Muscle of back (tissue), 11 donors: ENCODE data around the gene ESRRB. TPM values are rescaled to one million over a fixed set of nuclear protein-coding genes. Genes with fewer than 3 reads are reported as not detected.
A peak's percentile ranks its signal among the peaks of the same experiment; 100 is the strongest.

Source experiments
- DNase-seq, 3 donors: peaks; one replicate each; pipeline versions ENCODE4 v3.0.0 to v3.0.0-alpha.2; 2013
- polyA plus RNA-seq, 10 donors: library from polyadenylated mRNA; unstranded; fragments of 120-200 nt; gene quantifications; one replicate each; pipeline ENCODE4 v1.2.1, GENCODE V29; 2013; ENCODE audit not compliant: insufficient read length in 10 of 10

The ESRRB gene
- polyA plus RNA-seq, 10 donors = 2.1 to 4.8 (median 3.2) TPM

DNA sequence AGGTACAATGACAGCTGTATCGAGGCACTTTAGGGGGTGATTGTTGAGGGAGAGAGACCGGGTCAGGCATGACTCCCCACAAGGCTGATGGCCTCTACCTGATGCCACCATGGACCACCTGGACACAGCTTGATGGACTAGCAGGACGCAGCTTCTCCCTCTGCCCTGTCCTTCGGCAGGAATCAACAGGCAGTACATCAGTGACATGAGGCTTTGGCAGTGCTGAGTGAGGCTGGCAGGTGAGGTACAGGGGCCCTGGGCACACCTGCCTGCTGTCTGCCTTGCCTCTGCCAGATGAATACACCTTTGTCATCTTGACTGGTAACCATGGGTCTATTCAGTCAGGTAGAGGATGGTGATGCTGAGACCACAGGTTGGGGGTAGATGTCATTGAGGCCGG lies 25.3 kb upstream of the ESRRB start:
- DNase-seq = no peak

- no peak for DNase-seq
These were observed 24.0 kb upstream of the ESRRB start for GRCh38 chr14:76351941-76352340.

- DNase-seq = peak; percentile 33 to 84 (median 67)
These were observed 23.2 kb upstream of the ESRRB start for GRCh38 chr14:76352639-76353281.

- DNase-seq = no peak
These were observed 21.6 kb upstream of the ESRRB start for GRCh38 chr14:76354310-76354709.

DNA sequence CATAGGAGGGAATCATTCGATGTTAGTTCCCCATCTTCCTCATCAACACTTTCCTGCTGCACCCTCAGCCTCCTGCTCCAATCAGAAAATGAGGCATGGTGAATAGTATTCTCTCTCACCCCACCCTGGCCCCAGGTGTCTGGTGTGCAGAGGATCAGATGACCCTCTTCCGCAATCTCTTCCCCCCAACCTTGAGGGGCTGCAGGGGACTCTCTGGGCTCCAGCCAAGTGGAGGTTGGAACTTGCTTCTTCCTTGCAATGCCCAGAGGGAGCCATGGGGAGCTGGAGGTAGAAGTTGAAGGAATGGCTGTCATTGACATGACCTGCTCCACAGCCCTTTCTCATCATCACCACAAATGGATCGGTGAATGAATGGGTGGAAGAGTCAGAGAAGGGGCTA lies 20.2 kb upstream of the ESRRB start:
- no peak for DNase-seq

- no peak for DNase-seq
These were observed 4.9 kb upstream of the ESRRB start for GRCh38 chr14:76371066-76371465.

GRCh38 chr14:76373456-76373855 lies 2.5 kb upstream of the ESRRB start:
- DNase-seq = no peak

DNA sequence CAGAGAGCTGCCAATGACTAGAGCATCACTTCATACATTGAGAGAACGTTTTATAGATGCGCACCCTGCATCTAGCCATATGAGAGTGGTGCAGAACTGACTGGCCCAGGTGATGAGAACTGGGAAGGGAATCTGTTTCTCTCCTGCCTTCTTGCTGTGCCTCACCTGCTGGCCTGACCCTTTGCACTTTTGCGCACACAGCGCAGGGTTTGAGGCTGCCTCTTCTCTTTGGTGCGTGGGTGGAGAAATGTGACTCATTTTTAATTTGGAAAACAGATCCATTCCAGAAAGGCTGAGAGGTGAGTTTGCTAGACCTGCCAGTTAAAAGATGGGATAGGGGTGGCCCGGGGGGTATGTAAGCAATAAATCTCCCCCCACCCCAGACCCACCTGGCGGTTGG lies 453 bp upstream of the ESRRB start:
- peak in 1 of 3 donors; percentile 5 for DNase-seq

GRCh38 chr14:76376409-76376877 lies 506 bp downstream of the ESRRB start:
- DNase-seq = no peak

DNA sequence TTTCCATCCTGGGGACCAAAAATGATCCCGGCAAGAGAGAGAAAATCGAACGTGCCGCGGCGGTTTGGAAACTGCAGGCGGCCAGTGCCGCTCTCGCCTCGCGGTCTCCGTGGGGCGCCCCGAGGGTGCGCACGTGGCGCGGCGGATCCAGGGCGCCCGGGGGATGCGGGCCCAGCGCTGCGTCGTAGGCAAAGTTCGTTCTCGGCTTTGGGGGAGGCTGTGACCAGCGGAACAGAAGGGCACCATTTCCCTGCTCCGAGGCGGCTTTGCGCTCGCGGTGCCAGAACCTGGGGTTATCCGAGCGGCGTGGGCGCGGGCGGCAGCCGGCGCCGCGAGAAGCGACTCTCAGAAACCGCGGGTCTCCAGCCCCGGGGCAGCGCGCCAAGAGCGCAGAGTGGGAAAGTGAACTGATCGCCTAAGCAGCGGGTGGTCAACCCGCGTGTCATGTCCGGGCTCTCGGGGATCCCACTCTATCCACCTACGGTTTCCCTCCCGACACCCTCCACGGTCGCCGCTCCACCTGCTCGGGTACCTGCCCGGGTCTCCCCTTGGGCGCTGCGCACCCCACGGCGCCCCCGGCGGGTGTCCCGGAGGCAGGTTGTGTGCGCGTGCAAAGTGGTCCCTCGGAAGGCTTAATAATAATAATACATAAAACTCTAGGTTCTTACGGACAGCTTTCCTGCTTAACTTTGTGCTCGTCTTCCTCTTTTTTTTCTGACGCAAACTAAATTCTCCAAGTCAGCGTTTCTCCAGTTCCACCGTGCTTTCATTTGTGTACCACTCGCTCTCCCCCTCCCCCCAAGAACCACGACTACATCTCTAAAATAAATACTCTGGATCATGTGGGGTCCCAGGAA lies 1.2 kb downstream of the ESRRB start:
- peak in 1 of 3 donors; percentile 17 for DNase-seq

GRCh38 chr14:76377735-76378074 lies 1.8 kb downstream of the ESRRB start:
- no peak for DNase-seq

- DNase-seq = no peak
These were observed 5.1 kb downstream of the ESRRB start for GRCh38 chr14:76380991-76381390.

GRCh38 chr14:76381817-76382494 lies 6.0 kb downstream of the ESRRB start:
- no peak for DNase-seq

DNA sequence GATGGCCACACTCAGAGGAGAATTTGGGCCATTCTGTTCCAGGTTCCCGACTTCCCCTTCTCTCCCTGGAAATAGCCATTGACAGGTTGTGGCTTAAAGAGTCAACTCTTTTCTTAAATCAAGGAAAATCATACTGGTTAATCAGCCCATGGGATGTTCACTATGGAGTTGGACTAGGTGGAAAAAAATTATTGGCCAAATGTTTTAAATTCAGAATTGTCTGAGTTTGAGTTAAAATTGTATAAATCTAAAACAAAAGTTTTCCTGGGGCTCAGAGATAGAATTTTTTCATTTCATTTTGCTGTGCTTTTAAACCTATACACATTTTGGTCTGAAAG lies 6.5 kb downstream of the ESRRB start:
- DNase-seq = no peak

- DNase-seq = no peak
These were observed 9.5 kb downstream of the ESRRB start for GRCh38 chr14:76385435-76385834.

DNA sequence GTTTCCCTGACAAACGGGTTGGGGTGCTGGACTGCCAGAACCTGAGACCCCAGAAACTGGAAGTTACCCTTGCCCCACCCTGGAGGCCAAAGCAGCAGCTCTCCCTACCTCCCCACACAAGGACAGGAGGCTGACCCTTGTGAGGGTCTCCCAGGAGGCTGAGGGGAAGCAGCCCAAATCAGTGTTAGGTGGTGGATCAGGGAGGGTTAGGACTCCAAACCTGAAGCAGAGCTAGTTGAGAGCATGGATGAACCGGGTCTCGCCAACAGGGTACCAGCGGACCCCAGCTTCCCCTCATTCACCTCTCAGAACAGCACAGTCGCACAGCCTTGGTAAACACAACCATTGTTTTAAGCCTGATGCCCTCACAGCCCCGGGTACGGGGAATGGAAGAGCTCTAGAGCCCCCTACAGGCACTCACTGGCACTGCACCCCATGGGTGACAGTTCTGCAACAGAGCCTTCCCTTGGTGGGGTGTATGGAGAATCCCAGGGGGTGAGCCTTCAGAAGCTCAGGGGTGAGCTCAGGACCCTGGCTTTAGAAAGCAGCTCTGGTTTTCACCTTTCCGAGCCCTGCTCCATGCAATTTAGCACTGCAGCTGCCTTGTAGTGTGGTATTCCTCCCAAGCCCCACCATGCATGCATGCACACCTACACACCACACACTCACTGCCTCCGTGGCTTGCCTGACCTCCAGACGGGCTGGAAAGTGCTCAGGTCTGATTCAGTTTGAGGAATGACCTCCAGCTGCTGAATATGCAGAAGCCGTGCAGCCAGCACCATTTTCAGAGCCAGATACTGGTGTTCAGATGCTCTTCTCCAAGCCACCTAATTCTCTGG lies 11.2 kb downstream of the ESRRB start:
- peak; percentile 41 to 74 (median 66) for DNase-seq

DNA sequence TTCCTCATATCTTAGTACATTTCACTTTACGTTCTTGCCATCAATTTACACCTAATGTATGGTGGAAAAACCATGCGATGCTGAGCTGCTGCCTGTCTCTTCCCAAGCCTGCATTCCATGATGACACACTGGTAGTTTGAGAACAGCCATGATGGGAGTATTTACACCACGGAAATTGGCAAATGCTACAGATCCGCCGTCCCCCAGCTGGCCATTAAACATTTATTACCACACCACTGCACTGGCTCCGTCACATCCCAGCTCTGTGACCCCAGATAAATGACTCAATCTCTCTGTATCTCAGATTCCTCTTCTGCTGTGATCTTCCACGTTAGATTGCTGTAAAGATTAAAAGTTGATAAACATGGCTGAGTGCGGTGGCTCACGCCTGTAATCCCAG lies 13.9 kb downstream of the ESRRB start:
- no peak for DNase-seq

DNA sequence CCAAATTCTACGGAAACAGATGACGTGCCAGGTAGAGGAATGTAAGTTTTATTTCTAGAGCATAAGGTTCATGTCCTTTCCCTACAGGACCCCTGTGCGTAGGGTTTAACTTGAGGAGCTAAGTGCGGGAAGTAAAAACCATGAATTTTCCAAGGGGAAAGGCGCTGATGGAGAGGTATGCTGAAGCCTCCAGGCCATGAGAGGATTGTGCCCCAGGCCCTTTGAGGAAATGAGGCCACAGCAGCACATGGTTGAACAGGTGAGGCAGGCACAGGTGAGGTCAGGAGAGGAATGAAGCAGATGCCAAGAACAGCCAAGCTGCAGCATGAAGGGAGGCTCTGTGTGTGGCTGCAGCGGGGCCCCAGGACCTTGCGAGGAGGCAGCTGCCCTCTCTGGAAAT lies 14.7 kb downstream of the ESRRB start:
- no peak for DNase-seq

- DNase-seq = no peak
These were observed 16.2 kb downstream of the ESRRB start for GRCh38 chr14:76391981-76392690.

- DNase-seq = no peak
These were observed 18.6 kb downstream of the ESRRB start for GRCh38 chr14:76394569-76394968.

DNA sequence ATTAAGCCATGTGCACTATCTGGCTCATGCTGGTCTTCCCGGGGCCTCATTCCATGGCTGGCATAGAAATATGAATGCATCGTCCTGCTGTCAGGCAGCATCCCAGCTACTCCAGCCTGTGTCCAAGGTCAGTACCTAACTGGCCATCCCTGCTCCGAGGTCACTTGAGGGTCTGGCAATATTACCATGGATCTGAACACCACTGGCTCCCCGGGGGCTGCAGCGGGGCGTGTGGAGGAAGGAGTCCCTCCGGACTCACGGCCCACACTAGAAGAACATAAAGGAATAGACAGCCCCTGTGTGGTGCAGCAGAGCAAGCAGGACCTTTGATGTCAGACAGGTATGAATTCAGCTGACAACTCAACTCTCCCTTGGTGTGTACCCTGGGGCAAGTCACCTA lies 19.2 kb downstream of the ESRRB start:
- no peak for DNase-seq
